ENCODE results near the gene SLC6A17.

The SLC6A17 gene

DNA sequence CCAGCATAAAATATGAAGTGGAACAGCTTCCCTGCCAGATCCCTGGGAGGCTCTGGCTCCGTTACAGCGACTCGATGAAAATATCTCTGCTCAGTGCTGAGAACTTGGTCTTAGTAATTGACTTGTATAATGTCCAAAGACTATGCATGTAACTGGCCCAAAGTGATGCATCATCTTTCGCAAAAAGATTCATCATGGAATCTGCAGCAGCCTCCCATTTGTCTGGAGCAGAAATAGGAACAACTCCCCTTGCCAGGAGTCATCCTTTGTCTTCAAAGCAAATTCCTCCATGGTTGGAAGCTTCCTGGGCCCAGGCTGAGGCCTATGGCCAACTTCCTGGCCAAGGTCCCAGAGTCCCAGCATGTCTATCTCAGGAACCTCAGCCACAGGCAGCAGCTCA lies 16.9 kb upstream of the SLC6A17 start:
- in situ Hi-C loops (cut with HindIII; ENCODE audit: low pct_ligation_motif_present, low pct_unique_long_range_greater_than_20kb, low sequenced_read_pairs), result no loop called here
- DNase-seq, result no peak

DNA sequence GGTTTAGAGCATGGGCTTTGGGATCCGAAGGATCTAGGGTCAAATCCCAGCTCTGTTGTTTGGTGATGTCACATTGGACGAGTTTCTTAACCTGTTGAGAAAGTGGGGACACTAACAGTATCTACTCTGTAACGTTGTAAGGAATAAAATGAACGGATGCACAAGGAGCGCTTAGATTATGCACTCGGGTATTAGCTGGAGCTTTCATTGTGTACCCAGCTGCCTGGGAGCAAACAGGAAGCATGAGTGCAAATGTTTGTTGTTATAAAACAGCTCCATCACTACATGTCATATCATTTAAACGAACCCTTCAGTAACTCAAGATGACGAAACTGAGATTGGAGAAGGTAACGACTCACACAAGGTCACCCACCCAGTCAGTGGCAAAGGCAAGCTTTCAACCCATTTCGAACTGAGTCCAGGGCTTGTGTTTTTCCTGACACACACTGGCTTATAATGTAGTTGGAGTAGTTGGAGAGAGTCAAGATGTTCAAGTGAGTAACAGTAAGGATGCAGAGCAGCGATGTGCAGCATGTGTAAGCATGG lies 16.2 kb upstream of the SLC6A17 start:
- in situ Hi-C loops (cut with HindIII; ENCODE audit: low pct_ligation_motif_present, low pct_unique_long_range_greater_than_20kb, low sequenced_read_pairs), result no loop called here
- DNase-seq, result no peak

DNA sequence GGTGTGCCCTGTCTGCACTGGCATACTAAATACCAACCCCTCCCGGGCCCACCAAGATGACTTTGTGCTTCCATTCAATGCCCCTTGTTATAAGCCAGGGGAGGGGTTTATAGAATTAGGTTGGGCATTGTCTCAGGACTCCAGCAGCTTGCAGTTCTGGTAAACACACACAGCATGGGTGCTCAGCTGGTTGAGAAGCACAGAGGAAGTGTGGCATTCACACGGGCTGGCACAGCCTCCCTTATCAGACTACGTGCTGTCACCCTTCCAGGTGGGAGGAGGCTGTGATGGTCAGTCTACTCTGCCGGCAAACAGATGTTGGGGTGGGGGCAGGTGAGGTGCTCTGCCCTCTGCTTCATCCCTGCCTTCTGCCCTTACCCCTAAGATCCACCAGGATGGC lies 15.0 kb upstream of the SLC6A17 start:
- no peak for DNase-seq
- in situ Hi-C loops (cut with HindIII; ENCODE audit: low pct_ligation_motif_present, low pct_unique_long_range_greater_than_20kb, low sequenced_read_pairs), result no loop called here

DNA sequence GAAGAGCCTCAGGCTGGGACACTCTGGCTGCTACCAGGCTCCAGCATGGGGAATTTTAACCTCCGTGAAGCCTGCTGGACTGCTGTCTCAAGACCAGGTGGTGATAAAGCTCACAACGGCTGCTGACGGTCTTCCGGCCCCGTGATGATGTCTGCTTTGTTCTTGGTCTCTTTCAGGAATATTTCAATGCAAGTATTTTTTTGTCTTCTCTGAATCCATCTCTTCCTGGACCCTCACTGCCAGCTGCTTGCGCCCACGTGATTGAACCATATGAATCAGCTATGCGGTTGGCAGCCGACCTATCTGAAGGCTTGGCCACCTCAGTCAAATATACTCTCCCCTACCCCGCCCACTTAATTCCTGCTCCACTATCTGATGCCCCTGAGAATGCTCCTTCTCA lies 14.6 kb upstream of the SLC6A17 start:
- no peak for DNase-seq
- in situ Hi-C loops (cut with HindIII; ENCODE audit: low pct_ligation_motif_present, low pct_unique_long_range_greater_than_20kb, low sequenced_read_pairs), result no loop called here

DNA sequence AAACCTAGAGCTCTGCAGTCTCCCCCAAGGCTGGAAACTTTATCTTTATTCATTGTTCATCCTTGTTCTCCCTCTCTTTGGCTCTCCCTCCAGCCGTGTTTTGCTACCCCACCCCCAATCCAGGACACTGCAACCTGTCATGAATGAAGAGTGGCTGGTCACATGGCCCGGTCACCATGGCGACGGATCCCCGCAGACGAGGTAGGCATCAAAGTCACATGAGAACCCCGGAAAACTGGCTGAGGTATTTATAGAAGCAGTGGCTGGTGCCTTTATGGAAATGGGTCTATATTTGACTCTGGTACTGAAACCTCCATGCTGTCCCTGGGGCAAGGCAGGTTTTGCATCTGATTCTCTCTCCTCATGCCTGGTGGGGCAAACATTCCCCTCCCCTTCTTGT lies 13.4 kb upstream of the SLC6A17 start:
- no peak for DNase-seq
- in situ Hi-C loops (cut with HindIII; ENCODE audit: low pct_ligation_motif_present, low pct_unique_long_range_greater_than_20kb, low sequenced_read_pairs), result no loop called here

DNA sequence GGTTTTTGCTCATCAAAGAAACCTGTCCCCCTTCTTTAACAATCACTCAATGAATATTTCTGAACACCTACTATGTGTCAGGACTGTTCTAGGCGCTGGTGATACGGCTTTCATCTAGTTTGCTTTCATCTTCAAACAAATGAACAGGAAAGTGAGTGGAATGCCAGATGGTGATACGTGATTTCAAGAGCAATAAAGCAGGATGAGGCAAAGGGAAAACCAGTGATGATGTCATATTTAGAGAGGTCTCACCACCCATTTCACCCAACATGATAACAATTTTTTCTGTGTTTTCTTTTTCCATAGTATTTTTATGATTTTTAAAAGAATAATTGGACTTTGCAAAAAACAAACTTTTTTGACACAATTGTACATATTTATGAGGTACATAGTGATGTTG lies 11.3 kb upstream of the SLC6A17 start:
- no peak for DNase-seq
- in situ Hi-C loops (cut with HindIII; ENCODE audit: low pct_ligation_motif_present, low pct_unique_long_range_greater_than_20kb, low sequenced_read_pairs), result no loop called here

DNA sequence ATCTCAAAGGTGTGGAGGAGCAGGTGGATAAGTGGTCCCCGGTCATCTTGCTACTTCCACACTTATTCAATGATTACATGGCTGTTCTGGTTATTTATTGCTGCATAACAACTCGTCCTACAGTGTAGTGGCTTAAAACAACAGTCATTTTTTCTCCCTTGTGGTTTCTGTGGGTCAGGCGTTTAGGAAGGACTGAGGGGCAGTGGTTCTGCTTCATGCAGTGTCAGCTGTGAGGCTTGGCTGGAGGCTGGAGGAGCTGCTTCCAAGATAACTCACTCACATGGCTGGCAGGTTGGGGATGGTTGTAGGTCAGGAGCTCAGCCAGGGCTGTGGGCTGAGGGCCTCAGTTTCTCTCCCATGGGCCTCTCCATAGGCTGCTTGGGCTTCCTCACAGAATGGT lies 5.9 kb upstream of the SLC6A17 start:
- in situ Hi-C loops (cut with HindIII; ENCODE audit: low pct_ligation_motif_present, low pct_unique_long_range_greater_than_20kb, low sequenced_read_pairs), result no loop called here

DNA sequence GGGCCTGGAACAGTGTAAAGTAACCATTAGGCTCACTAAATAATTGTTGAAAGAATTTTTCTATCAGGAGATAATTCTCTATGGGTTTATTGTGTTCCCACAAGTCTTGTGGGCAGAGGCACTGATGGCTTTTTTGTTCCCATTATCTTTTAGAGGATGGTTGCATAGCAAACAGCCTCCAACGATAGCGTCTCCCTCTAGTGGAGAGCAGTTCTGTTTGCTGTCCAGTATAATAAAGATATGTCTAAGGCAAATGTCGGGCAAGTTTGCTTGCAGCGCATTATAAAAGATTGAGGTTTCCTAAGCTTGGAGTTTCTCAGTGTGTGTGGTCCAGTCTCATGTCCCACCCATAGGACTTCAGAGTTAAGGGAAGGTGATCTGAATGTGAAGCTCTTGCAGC lies 1.3 kb upstream of the SLC6A17 start:
- peak; percentile 7 for DNase-seq
- in situ Hi-C loops (cut with HindIII; ENCODE audit: low pct_ligation_motif_present, low pct_unique_long_range_greater_than_20kb, low sequenced_read_pairs), result no loop called here

More for the DNA sequence above, 5.9 kb upstream of the SLC6A17 start:
- DNase-seq, result no peak

DNA sequence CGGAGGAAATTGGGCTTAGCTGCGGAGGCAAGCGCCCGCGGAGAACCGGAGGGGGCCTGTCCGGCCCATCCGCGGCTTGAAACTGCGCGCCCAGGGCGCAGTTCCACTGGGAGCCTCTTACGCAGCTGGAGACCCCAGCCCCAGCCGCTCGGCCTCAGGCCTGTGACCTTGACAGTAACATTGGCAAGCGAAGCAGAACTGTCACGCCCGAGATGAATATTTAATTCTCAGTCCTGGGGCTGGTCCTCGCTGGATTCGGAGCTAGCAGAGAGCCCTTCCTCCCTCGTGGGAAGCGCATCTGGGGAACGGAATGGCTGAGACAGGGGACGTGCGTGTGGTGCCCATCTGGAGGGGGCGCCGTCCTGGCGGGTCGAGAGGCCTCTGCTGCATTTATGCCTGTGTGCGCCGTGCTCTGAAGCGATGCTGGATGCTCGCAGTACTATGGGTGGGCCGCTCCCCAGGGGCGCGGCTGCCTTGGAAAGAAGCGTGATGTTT lies 928 bp downstream of the SLC6A17 start:
- in situ Hi-C loops (cut with HindIII; ENCODE audit: low pct_ligation_motif_present, low pct_unique_long_range_greater_than_20kb, low sequenced_read_pairs), result no loop called here
- no peak for DNase-seq

DNA sequence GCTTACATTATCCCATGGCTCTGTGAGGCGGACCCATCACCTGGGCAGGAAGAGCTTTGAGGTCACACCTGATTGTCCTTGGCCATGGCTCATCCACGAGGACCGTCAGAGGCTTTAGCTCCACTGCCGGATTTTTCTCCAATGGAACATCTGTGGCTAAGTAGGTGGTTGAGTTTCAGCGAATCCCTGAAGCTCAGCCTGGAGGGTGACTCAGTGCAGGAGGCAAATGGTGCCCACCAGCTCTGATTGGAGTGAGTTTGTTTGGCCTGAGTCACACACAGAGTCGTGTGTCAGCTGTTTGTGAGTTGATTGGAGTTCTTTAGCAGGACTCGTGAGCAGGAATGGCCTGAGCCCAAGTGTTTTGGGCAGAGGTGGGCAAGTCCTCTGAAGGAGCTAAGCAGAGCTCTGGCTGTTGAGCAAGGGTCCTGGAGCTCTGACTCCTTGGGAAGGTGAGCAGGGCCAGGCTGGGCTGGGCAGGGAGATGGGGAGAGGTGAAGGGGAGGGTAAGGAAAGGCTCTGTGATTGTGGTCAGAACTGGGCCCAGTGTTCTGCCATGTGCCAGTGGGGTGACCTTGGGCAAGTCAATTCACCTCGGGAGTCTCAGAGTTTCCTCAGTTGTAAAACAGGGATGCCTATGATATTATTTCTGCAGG lies 2.0 kb downstream of the SLC6A17 start:
- DNase-seq, result peak; percentile 46
- in situ Hi-C loops (cut with HindIII; ENCODE audit: low pct_ligation_motif_present, low pct_unique_long_range_greater_than_20kb, low sequenced_read_pairs), result no loop called here

DNA sequence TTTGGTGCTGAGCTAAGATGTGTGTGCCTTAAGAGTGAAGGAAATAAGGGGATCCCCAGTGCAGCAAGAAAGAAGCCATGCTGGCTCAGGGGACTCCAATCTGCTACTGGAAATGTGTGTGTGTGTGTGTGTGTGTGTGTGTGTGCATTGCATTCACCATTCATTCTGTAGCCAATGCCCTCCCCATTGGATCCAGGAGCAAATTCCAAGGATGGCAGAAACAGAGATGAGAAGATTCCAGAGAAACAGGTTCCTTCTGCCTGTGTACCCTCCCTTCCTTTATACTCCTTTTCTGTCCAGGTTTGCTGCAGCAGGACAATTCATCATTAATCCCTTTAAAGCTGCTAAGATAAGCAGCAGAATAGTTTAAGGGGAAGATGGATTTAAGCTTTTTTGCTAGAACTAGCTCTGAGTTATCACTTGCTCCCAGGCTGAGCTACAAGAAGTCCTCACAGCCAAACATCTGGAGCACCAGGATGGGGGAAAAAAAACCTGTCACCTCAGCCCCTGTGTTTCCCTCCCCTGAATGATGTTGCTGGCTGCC lies 3.2 kb downstream of the SLC6A17 start:
- no peak for DNase-seq
- in situ Hi-C loops (cut with HindIII; ENCODE audit: low pct_ligation_motif_present, low pct_unique_long_range_greater_than_20kb, low sequenced_read_pairs), result no loop called here

DNA sequence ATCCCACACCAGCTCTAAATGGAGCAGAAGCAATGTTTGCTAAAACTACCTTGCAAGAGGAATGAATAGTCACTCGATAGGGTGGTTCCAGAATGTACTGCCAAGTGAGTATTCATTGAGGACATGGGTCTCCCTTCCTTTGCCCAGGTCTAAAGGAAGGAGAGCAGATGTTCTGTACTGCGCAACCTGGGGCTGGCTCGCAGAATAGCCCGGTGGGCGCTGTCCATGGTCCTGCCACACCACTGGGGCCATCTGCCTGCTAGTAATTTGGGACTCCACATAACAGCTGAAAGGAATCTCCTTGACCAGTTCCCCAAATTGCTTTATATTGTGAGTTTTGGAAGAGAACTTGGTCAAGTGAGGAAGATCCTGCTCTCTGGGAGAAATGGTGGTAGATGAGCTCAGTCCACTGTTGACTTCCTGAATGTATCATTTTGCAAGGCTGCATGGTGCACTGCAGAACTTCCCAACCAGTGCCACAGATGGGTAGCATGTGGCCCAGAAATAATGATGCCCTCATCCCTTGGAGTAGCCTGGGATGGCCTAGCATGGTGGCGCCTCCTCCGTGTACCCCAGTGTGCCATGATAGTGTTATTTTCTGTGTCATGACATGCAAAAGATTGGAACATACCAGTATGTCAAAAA lies 5.7 kb downstream of the SLC6A17 start:
- in situ Hi-C loops (cut with HindIII; ENCODE audit: low pct_ligation_motif_present, low pct_unique_long_range_greater_than_20kb, low sequenced_read_pairs), result no loop called here
- DNase-seq, result peak; percentile 18

DNA sequence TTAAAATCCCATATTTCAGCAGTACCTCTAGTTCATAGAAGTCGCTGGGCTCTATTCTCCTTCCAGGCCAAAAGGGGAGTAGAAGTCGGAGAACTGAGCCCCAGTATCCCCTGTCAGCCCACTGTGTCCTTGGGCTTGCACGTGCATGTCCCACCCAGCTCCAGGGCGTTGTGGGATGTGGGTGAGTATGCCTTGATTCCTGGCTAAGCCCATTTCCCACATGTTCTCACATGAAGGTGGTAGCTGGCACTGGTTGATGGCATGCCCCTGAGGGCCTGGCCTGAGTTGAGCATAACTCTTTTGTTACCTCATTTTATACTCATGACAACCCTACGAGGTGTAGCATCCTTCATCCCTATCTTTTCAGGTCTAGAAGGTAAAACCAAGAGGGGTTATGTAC lies 8.0 kb downstream of the SLC6A17 start:
- no peak for DNase-seq
- in situ Hi-C loops (cut with HindIII; ENCODE audit: low pct_ligation_motif_present, low pct_unique_long_range_greater_than_20kb, low sequenced_read_pairs), result no loop called here

DNA sequence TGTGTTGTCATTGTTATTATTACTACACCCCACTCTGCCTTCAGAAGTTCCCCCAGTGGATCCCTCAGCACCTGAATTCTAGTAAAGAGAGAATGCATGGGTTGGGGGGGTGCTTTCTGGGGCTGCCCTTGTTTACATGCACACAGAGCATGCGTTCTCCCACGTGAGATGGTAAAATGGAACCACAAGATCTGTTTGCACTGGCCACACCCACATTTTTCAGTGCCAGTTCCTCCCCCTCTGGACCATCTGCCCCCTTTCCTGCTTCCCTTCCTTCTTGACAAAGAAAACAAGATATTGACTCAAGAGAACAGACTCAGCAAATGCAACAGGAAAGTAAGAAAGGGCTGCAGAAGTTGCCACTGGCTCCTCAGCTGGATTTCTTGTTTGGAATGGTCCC lies 8.9 kb downstream of the SLC6A17 start:
- DNase-seq, result no peak
- in situ Hi-C loops (cut with HindIII; ENCODE audit: low pct_ligation_motif_present, low pct_unique_long_range_greater_than_20kb, low sequenced_read_pairs), result no loop called here

DNA sequence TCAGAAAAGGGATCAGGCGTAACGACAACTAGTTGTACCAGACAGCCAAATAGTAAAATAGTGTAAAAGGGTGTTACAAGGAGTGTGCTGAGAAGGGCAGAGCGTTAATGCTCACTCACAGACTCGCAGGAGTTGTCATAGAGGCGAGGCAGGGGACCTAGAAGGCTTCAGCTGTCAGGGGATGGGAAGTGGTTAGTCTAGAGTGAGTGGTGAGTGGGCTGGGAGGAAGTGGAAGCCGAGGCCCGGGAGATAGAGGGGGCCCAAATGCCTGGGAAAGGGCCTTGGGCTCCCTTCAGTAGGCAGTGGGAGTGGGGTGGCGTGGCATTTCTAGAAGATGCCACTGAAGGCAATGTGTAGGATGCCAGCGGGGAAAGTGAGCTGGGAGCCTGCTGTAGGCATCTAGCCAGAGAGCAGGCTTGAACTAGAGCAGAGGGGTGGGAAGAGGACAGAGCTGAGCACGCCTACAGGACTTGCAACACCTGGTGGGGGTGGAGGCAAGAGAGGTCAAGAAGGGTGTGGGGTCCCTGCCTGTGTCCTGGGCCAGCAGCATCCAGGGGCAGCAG lies 10.3 kb downstream of the SLC6A17 start:
- in situ Hi-C loops (cut with HindIII; ENCODE audit: low pct_ligation_motif_present, low pct_unique_long_range_greater_than_20kb, low sequenced_read_pairs), result no loop called here
- DNase-seq, result no peak

DNA sequence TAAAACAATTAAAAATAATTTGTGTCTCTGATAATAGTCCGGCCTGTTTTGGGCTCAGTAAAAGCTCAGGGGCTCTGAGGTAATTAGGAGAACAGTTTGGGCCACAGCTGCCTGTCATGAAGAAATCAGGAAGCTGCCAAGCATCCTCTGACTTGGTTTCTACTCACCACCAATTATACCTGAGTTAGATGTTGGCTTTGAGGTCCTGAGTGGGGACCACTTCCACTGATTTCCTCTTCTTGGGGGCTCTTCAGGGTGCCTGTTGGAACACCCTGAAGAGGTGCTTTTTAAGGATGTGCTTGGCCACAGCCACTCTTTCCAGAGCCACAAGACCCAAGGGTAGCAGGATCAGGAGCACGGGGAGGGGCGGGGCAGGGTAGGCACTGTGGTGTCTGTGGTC lies 10.9 kb downstream of the SLC6A17 start:
- DNase-seq, result no peak
- in situ Hi-C loops (cut with HindIII; ENCODE audit: low pct_ligation_motif_present, low pct_unique_long_range_greater_than_20kb, low sequenced_read_pairs), result no loop called here

DNA sequence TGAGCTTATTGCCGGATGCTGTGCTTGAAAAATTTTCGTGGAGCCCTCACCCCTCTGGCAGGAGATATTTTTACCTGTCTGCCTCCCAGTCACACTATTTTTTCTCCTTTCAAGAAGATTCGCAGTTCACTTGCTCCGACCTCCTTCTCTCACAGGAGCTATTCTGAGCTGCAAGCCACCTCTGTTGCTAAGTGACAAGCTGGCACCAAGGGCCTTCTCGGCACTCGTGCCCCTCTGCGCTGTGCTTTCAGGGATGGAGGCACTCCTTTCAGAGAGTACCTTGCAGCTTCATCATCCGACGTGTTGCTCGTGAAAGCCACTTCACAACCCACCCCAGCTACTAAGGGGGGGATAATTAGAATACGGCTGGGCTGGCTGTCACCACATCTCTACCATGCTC lies 11.6 kb downstream of the SLC6A17 start:
- DNase-seq, result no peak
- in situ Hi-C loops (cut with HindIII; ENCODE audit: low pct_ligation_motif_present, low pct_unique_long_range_greater_than_20kb, low sequenced_read_pairs), result no loop called here

DNA sequence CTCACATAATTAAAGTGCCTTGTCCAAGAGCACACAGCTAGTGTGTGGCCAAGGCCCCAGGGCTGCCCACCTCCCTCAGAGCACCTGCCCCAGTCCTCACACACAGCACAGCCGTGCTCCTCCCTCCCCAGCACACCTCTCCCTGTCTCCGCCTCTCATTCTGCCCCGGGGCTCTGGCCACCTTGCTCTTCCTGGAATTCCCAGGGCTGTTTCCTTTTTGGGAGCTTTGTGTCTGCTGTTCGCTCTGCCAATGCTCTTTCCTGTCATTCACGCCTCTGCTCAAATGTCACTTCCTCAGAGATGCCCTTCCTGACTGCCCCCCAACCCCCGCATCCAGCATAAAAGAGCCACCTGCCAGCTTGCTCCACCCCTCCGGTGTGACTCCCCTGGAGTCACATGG lies 13.3 kb downstream of the SLC6A17 start:
- DNase-seq, result no peak
- in situ Hi-C loops (cut with HindIII; ENCODE audit: low pct_ligation_motif_present, low pct_unique_long_range_greater_than_20kb, low sequenced_read_pairs), result no loop called here

DNA sequence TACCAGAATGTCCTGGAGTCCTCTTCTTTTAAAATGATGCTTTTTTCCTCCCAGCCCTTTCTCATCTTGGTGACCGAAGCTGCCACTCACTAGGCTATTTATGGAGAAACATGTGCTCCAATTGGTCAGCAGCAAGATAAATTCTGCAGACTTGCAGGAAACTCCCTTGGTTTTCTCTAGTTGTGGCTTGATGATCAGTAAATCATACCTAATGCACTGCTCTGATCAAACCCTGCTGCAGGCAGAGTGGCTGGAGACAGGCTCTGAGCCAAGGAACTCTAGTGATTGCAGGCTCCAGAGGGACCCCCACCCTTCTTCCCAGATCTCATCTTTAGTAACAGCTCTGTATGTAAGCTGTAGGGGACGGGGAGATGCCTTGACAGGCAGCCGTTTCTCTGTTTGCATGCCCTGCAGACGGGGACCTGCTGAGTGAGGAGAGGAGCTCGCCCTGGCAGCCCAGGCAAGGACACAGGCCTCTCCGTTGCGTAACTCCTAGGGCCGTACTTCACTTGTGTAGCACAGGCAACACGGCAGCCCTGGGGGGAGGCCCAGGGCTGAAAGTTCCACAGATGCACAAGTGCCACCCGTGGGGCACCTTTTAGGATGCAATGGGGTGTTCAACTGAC lies 14.5 kb downstream of the SLC6A17 start:
- in situ Hi-C loops (cut with HindIII; ENCODE audit: low pct_ligation_motif_present, low pct_unique_long_range_greater_than_20kb, low sequenced_read_pairs), result no loop called here
- no peak for DNase-seq

Data from ACHN (cell line).